ENCODE measurements around the gene INTS15. TPM values are rescaled to one million over a fixed set of nuclear protein-coding genes. Genes with fewer than 3 reads are reported as not detected.
A peak's percentile ranks its signal among the peaks of the same experiment; 100 is the strongest.
"Not testable (repeated sequence)": the region's sequence is repeated elsewhere in the genome, so short reads cannot be mapped to it uniquely, and the experiment has no call there.

The INTS15 gene
- total RNA-seq, 1 donor from 2014 or later = 38.0 TPM

GRCh38 chr7:6576867-6577368, 12.9 kb upstream of the INTS15 start:
- DNase-seq (ENCODE audit: low spot score) = not testable (repeated sequence)

- peak; percentile 89 for DNase-seq (ENCODE audit: low spot score)
Observed at GRCh38 chr7:6577369-6578113, 12.3 kb upstream of the INTS15 start, which contains the start of gene ZDHHC4. Gene ZDHHC4 (plus strand): TSS chr7:6577454. CDS start chr7:6580562, 3,108 bp downstream.

GRCh38 chr7:6578114-6579084, 11.4 kb upstream of the INTS15 start:
- no peak for DNase-seq (ENCODE audit: low spot score)

GRCh38 chr7:6579446-6579845, 10.4 kb upstream of the INTS15 start:
- DNase-seq (ENCODE audit: low spot score) = no peak

GRCh38 chr7:6585746-6586432, 3.9 kb upstream of the INTS15 start:
- not testable (repeated sequence) for DNase-seq (ENCODE audit: low spot score)

- no peak for DNase-seq (ENCODE audit: low spot score)
Observed at GRCh38 chr7:6588566-6588965, 1.3 kb upstream of the INTS15 start.

- DNase-seq (ENCODE audit: low spot score) = no peak
Observed at GRCh38 chr7:6589151-6589828, 531 bp upstream of the INTS15 start.

- DNase-seq (ENCODE audit: low spot score) = no peak
Observed at GRCh38 chr7:6590645-6591110, 857 bp downstream of the INTS15 start.

- no peak for DNase-seq (ENCODE audit: low spot score)
Observed at GRCh38 chr7:6600093-6600492, 10.3 kb downstream of the INTS15 start.

GRCh38 chr7:6604458-6604857, 14.6 kb downstream of the INTS15 start:
- DNase-seq (ENCODE audit: low spot score) = no peak

GRCh38 chr7:6606866-6607583, 17.2 kb downstream of the INTS15 start:
- no peak for DNase-seq (ENCODE audit: low spot score)

GRCh38 chr7:6607651-6608051, 17.8 kb downstream of the INTS15 start:
- DNase-seq (ENCODE audit: low spot score) = no peak

GRCh38 chr7:6608081-6608480, 18.3 kb downstream of the INTS15 start:
- DNase-seq (ENCODE audit: low spot score) = no peak

- DNase-seq (ENCODE audit: low spot score) = no peak
Observed at GRCh38 chr7:6608794-6609193, 19.0 kb downstream of the INTS15 start.

- no peak for DNase-seq (ENCODE audit: low spot score)
Observed at GRCh38 chr7:6612819-6613218, 23.0 kb downstream of the INTS15 start.

- no peak for DNase-seq (ENCODE audit: low spot score)
Observed at GRCh38 chr7:6613706-6614105, 23.9 kb downstream of the INTS15 start.

- no peak for DNase-seq (ENCODE audit: low spot score)
Observed at GRCh38 chr7:6614953-6615722, 25.3 kb downstream of the INTS15 start, which contains the start of gene ZNF853. Gene ZNF853 (plus strand): TSS chr7:6615610. CDS start chr7:6616175, 565 bp downstream.

GRCh38 chr7:6615723-6616555, 26.1 kb downstream of the INTS15 start:
- no peak for DNase-seq (ENCODE audit: low spot score)

All from ureter (tissue), 1 donor.